Smooth muscle cell (in vitro differentiated cells): ENCODE data around the gene PDK2. TPM values are rescaled to one million over a fixed set of nuclear protein-coding genes. Genes with fewer than 3 reads are reported as not detected.

Experiments used
- DNase-seq: peaks from one replicate; lab custom pipeline; 2025; ENCODE audit not compliant: unreplicated experiment; lab: John Stamatoyannopoulos, UW
- H2AFZ ChIP-seq: fragments of 200-600 bp; sonication (generic); 2 replicates; pipeline ENCODE4 v1.6.0; 2016; ENCODE audit warnings: antibody characterized with exemption, low read depth, mild to moderate bottlenecking
- H3F3A ChIP-seq: fragments of 200-600 bp; sonication (generic); 2 replicates; pipeline ENCODE4 v1.6.0; 2017; ENCODE audit warnings: antibody characterized with exemption, low read depth
- H3K27ac ChIP-seq: fragments of 200-600 bp; sonication (generic); 2 replicates; pipeline ENCODE4 v1.5.1; 2016; ENCODE audit warnings: low read depth, mild to moderate bottlenecking
- H3K27me3 ChIP-seq: fragments of 200-600 bp; sonication (generic); 2 replicates; pipeline ENCODE4 v1.6.1; 2016; ENCODE audit warnings: low read depth, mild to moderate bottlenecking
- H3K36me3 ChIP-seq: fragments of 200-600 bp; sonication (generic); 2 replicates; pipeline ENCODE4 v1.5.1; 2016; ENCODE audit warnings: low read depth
- H3K4me1 ChIP-seq: fragments of 200-600 bp; sonication (generic); 2 replicates; pipeline ENCODE4 v1.5.1; 2016; ENCODE audit warnings: low read depth
- H3K4me2 ChIP-seq: fragments of 200-600 bp; sonication (generic); 2 replicates; pipeline ENCODE4 v1.6.0; 2016; ENCODE audit warnings: mild to moderate bottlenecking
- H3K4me3 ChIP-seq: fragments of 200-600 bp; sonication (generic); 2 replicates; pipeline ENCODE4 v1.5.1; 2016; ENCODE audit warnings: mild to moderate bottlenecking
- H3K79me2 ChIP-seq: fragments of 200-600 bp; sonication (generic); 2 replicates; pipeline ENCODE4 v1.6.0; 2016; ENCODE audit warnings: low read depth, mild to moderate bottlenecking
- H3K9ac ChIP-seq: fragments of 200-600 bp; sonication (generic); 2 replicates; pipeline ENCODE4 v1.6.0; 2016; ENCODE audit warnings: low read depth
- H3K9me3 ChIP-seq: fragments of 200-600 bp; sonication (generic); replicated peaks from 2 replicates; pipeline ENCODE4 v1.5.1; 2016; ENCODE audit warnings: low read depth
- H4K20me1 ChIP-seq: fragments of 200-600 bp; sonication (generic); 2 replicates; pipeline ENCODE4 v1.6.0; 2016; ENCODE audit warnings: low read depth
- WGBS: methylation state at CpG from one replicate; pipeline ENCODE4 v1.1.7; 2016; ENCODE audit warnings: low lambda C conversion rate; 5-methylcytosine and 5-hydroxymethylcytosine counted together
- polyA plus RNA-seq: library from polyadenylated mRNA; unstranded; fragments of >200 nt; fragmentation: Nextera tagmentation; extraction: Ambion mirVana; gene quantifications from 2 replicates; pipeline ENCODE4 v1.2.1, GENCODE V29; 2016
- total RNA-seq: library from RNA; depleted of rRNA; stranded (reverse); fragments of >200 nt; gene quantifications from 2 replicates; pipeline ENCODE4 v1.2.3, GENCODE V29; 2014
- TF ChIP-seq, protein P1 (sequence below): fragments of 200-600 bp; sonication (generic); IDR thresholded peaks from 2 replicates; pipeline ENCODE4 v1.5.1; 2017; ENCODE audit warnings: borderline replicate concordance, mild to moderate bottlenecking, antibody characterized with exemption; ENCODE audit not compliant: insufficient read depth, poor library complexity, severe bottlenecking

Gene PDK2
- total and polyA plus RNA-seq, 2 experiments from 2014 or later: 28.2 to 36.5 TPM

DNA sequence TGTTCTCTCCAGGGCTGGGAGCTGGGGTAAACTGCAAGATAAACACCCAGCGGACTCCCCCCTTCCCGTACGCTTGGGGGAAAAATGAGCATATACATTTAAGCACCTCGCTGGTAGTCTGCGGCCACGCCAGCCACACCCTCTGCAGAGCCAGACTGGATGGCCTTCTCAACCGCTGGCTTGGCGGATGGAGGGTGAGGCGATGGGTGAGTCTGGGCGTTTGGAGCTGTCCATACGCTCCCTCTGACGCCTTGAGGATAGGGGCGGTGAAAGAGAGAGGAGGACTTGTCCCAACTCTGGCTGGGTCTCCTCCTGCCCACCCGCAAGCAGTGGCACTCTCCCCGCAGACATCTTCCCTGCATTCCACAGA lies 38.2 kb upstream of the PDK2 start:
- peak overlapping the region; percentile 37 for H3K9ac ChIP-seq
- peak overlapping the region; percentile 94 for H3K4me2 ChIP-seq
- no peaks in the 10 kb centered on the region for H3K36me3 ChIP-seq
- peaks cover 31% of the 10 kb centered on the region for H3K4me1 ChIP-seq
- WGBS: 6% methylated on average over 15 of the region's 15 CpGs
- H3K27ac ChIP-seq: peak overlapping the region; percentile 14
- TF ChIP-seq, protein P1, sequence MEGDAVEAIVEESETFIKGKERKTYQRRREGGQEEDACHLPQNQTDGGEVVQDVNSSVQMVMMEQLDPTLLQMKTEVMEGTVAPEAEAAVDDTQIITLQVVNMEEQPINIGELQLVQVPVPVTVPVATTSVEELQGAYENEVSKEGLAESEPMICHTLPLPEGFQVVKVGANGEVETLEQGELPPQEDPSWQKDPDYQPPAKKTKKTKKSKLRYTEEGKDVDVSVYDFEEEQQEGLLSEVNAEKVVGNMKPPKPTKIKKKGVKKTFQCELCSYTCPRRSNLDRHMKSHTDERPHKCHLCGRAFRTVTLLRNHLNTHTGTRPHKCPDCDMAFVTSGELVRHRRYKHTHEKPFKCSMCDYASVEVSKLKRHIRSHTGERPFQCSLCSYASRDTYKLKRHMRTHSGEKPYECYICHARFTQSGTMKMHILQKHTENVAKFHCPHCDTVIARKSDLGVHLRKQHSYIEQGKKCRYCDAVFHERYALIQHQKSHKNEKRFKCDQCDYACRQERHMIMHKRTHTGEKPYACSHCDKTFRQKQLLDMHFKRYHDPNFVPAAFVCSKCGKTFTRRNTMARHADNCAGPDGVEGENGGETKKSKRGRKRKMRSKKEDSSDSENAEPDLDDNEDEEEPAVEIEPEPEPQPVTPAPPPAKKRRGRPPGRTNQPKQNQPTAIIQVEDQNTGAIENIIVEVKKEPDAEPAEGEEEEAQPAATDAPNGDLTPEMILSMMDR: no peak
- H3K27me3 ChIP-seq: no peaks in the 10 kb centered on the region
- no peak for DNase-seq
- H3K4me3 ChIP-seq: peak overlapping the region; percentile 76
- H3K79me2 ChIP-seq: peaks cover 33% of the 10 kb centered on the region
- H4K20me1 ChIP-seq: peaks cover 20% of the 10 kb centered on the region
- no peaks in the 10 kb centered on the region for H3K9me3 ChIP-seq
- peaks cover 25% of the 10 kb centered on the region for H3F3A ChIP-seq
- no peak overlapping the region for H2AFZ ChIP-seq

DNA sequence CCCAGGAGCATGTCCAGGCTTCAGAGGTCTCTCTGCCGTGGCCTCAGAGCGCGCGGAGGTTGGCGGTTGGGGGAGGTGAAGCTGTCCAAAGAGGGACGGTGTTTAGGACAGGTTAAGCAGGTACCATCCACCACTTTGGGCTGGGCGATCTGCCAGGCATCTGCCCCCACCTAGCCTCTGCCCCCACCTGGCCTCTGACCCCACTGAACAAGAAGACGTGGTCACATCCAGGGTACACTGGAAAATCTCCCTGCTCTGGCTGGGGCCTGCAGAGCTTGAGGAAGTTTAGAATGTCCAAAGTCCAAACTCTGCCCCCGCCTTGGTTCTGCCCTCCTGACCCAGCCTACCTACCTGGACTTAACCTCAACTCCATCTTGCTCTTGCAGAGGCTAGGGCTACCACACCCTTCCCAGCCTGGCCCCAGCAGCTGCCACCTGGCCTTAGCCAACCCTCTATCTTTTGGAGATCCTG lies 37.6 kb upstream of the PDK2 start:
- H2AFZ ChIP-seq: no peak overlapping the region
- H3K4me1 ChIP-seq: peaks cover 30% of the 10 kb centered on the region

DNA sequence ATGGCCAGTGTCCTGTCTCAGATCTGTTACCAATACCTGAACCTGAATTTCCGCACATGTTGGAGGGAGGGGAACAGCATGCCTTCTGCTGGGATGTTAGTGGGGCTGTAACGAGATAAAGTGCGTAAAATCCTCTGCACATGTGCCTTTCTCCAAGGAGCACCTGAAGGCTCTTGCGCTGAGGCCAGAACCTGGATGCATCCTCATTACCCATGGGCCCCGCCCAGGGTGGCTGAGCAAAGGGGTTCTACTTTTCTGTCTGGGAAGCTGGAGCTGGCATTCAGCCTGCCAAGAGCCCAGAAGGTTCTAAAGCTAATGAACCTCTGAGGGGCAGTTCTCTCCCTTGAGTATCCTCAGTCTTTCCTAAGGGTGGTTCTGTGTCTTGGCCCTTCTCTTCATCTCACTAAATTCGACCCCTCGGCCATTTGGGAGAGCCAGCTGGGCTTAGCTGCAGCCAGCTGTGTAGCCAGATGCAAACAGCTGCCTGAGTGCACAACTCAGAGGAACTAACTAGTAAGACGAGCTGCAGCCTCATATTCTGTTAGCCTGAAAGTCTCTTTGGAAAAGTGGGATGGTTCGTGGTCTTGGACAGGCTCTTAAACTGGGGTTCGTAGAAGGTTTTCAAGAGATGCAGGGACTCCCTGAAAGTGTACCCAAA lies 36.7 kb upstream of the PDK2 start:
- DNase-seq: no peak
- no peak overlapping the region for H2AFZ ChIP-seq
- H4K20me1 ChIP-seq: peaks cover 20% of the 10 kb centered on the region
- no peaks in the 10 kb centered on the region for H3K27me3 ChIP-seq
- H3K9me3 ChIP-seq: no peaks in the 10 kb centered on the region
- H3K4me1 ChIP-seq: peaks cover 21% of the 10 kb centered on the region
- H3K79me2 ChIP-seq: peaks cover 33% of the 10 kb centered on the region
- peak overlapping the region; percentile 86 for H3K27ac ChIP-seq
- H3K4me2 ChIP-seq: peak overlapping the region; percentile 94
- TF ChIP-seq, protein P1: no peak
- peaks cover 24% of the 10 kb centered on the region for H3F3A ChIP-seq
- H3K36me3 ChIP-seq: no peaks in the 10 kb centered on the region
- no peak overlapping the region for H3K4me3 ChIP-seq
- no peak overlapping the region for H3K9ac ChIP-seq
- WGBS: 90% methylated on average over 10 of the region's 10 CpGs

More for the DNA sequence above, 37.6 kb upstream of the PDK2 start:
- TF ChIP-seq, protein P1: no peak
- 88% methylated on average over 9 of the region's 9 CpGs for WGBS
- no peaks in the 10 kb centered on the region for H3K36me3 ChIP-seq
- DNase-seq: no peak
- peak overlapping the region; percentile 76 for H3K4me3 ChIP-seq
- no peaks in the 10 kb centered on the region for H3K9me3 ChIP-seq
- H3K79me2 ChIP-seq: peaks cover 33% of the 10 kb centered on the region
- H3K27me3 ChIP-seq: no peaks in the 10 kb centered on the region
- peaks cover 20% of the 10 kb centered on the region for H4K20me1 ChIP-seq
- no peak overlapping the region for H3K9ac ChIP-seq
- peaks cover 25% of the 10 kb centered on the region for H3F3A ChIP-seq
- H3K4me2 ChIP-seq: peak overlapping the region; percentile 94
- H3K27ac ChIP-seq: no peak overlapping the region

DNA sequence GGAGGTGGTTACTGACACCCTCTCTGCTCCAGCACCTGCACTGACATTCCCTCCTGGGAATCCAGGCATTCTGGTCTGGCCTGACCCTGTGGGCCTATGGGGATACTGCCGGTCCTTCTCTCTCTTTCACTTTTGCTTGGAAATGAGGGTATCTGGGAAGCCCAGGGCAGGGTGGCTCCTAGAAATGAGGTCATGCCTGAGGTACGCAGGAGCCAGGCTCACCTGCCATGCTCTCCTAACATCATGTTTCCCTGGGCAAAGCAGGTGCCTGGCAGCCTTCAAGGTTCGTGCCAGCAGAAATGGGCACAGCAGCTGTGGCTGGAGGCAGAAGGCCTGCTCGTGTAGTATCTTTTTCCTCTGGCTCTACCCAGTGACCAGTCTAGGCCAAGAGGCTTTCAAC lies 35.9 kb upstream of the PDK2 start:
- Histone ChIP-seq H3F3A (peaks cover 21% of the 10 kb centered on the region), H3K4me2 (peak overlapping the region; percentile 94), H3K4me3 (no peak overlapping the region), H3K27me3 (no peaks in the 10 kb centered on the region), H3K9ac (peak overlapping the region; percentile 41), H3K36me3 (no peaks in the 10 kb centered on the region), H3K27ac (peak overlapping the region; percentile 86), H2AFZ (no peak overlapping the region), H4K20me1 (peaks cover 20% of the 10 kb centered on the region), H3K79me2 (peaks cover 33% of the 10 kb centered on the region), H3K4me1 (peaks cover 20% of the 10 kb centered on the region), H3K9me3 (no peaks in the 10 kb centered on the region)
- TF ChIP-seq, protein P1: no peak
- 58% methylated on average over 4 of the region's 4 CpGs for WGBS
- no peak for DNase-seq
